RWPE2 (cell line): Measurements from ENCODE around the gene ENOX1.

Experiments
- ATAC-seq: fragments of 200-7000 bp; cut with Tn5 transposase; 3 replicates; pipeline ENCODE4 v1.9.1; 2021; ENCODE audit warnings: low read depth
- DNase-seq: peaks from one replicate; pipeline ENCODE4 v3.0.0-alpha.2; 2020; ENCODE audit warnings: low spot score
- H3K27ac ChIP-seq: fragments of 450-650 bp; 2 replicates; pipeline ENCODE4 v1.5.1; 2017; ENCODE audit warnings: mild to moderate bottlenecking; ENCODE audit not compliant: poor library complexity, severe bottlenecking
- H3K27me3 ChIP-seq: fragments of 250-450 bp; sonication (Bioruptor Pico); 2 replicates; pipeline ENCODE4 v1.5.1; 2021; ENCODE audit warnings: mild to moderate bottlenecking, moderate library complexity; ENCODE audit not compliant: insufficient read depth, poor library complexity, severe bottlenecking
- H3K36me3 ChIP-seq: fragments of 250-450 bp; sonication (Bioruptor Pico); 2 replicates; pipeline ENCODE4 v1.5.1; 2020; ENCODE audit warnings: low read depth, mild to moderate bottlenecking, moderate library complexity
- H3K4me1 ChIP-seq: fragments of 250-450 bp; sonication (Bioruptor Pico); 2 replicates; pipeline ENCODE4 v1.5.1; 2021; ENCODE audit warnings: mild to moderate bottlenecking, moderate library complexity; ENCODE audit not compliant: insufficient read depth, poor library complexity, severe bottlenecking
- H3K4me3 ChIP-seq: fragments of 250-450 bp; sonication (Bioruptor Pico); 2 replicates; pipeline ENCODE4 v1.5.1; 2021; ENCODE audit warnings: mild to moderate bottlenecking, moderate library complexity; ENCODE audit not compliant: severe bottlenecking
- H3K9me3 ChIP-seq: fragments of 250-450 bp; sonication (Bioruptor Pico); 2 replicates; pipeline ENCODE4 v1.5.1; 2021; ENCODE audit warnings: mild to moderate bottlenecking, moderate library complexity; ENCODE audit not compliant: severe bottlenecking
- TF ChIP-seq, protein P1 (sequence below): fragments of 450-650 bp; IDR thresholded peaks from one replicate; pipeline ENCODE4 v1.5.1; 2017; ENCODE audit warnings: mild to moderate bottlenecking, moderate library complexity; ENCODE audit not compliant: poor library complexity, severe bottlenecking

ENOX1 gene

DNA sequence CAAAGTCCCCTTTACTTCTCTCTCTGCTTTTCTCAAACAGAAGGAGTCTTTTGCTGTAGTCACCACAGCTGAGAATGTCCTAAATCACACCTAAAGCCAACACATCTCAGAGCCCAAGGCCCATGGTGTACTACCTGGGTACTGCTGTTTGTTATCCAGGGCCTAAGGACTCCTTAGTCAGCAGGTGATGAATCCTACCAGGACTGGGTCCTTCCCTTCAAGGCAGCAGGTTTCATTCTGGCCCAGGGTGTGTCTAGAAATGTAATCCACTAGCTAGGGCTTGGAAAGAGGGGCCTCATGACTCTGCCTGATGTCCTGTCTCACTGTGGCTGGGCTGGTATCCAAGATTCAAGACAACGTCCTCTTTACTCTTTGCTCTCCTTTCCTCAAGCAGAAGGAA lies 36.2 kb upstream of the ENOX1 start:
- ATAC-seq (no peak), DNase-seq (no peak)
- TF ChIP-seq, protein P1, sequence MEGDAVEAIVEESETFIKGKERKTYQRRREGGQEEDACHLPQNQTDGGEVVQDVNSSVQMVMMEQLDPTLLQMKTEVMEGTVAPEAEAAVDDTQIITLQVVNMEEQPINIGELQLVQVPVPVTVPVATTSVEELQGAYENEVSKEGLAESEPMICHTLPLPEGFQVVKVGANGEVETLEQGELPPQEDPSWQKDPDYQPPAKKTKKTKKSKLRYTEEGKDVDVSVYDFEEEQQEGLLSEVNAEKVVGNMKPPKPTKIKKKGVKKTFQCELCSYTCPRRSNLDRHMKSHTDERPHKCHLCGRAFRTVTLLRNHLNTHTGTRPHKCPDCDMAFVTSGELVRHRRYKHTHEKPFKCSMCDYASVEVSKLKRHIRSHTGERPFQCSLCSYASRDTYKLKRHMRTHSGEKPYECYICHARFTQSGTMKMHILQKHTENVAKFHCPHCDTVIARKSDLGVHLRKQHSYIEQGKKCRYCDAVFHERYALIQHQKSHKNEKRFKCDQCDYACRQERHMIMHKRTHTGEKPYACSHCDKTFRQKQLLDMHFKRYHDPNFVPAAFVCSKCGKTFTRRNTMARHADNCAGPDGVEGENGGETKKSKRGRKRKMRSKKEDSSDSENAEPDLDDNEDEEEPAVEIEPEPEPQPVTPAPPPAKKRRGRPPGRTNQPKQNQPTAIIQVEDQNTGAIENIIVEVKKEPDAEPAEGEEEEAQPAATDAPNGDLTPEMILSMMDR, result no peak
- H3K4me3 ChIP-seq, result no peak overlapping the region
- no peaks in the 10 kb centered on the region for H3K36me3 ChIP-seq
- H3K9me3 ChIP-seq, result no peaks in the 10 kb centered on the region
- no peaks in the 10 kb centered on the region for H3K4me1 ChIP-seq
- H3K27ac ChIP-seq, result no peak overlapping the region
- no peaks in the 10 kb centered on the region for H3K27me3 ChIP-seq

DNA sequence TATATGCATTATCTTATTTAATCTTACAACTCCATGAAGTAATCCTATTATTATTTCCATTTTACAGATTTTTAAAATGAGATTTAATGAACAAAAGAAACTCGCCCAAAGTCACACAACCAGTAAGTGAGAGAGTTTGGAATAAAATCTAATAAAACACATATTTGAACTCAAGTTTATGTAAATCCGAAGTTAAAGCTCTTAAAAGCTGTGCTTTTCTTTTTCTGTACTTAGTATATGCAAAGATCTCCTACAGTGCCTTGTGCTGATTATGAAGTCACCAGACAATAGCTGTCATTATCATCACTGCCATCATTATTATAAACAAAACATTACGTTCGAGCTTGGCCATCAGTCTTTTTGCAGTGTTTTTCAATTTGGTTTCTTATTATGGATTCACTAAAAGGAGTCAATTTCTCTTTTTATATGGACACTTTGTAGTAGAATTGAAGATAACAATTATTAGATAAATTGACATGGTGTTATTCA lies 29.7 kb upstream of the ENOX1 start:
- no peak for ATAC-seq

DNA sequence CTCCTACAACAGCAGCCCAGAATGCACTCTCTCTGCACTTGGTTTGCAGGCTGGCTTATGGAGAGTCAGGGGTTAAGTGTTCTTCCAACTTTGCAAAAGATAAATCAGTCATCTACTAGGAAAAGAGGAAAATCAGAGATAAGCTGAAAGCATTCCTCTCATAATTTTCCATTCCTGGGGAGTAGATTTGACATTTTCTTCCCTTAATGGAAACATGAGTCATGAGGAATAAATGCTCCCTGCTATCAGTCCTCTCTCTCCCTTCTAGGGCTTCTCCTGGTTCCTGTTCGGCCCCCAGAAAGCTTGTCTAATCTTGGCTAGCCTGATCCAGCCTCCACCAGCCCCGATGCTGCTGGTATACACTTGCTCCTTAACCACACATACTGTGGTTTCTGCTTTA lies 28.4 kb upstream of the ENOX1 start:
- DNase-seq, result no peak
- TF ChIP-seq, protein P1, result no peak
- Histone ChIP-seq H3K4me3 (no peak overlapping the region), H3K27ac (no peak overlapping the region), H3K27me3 (no peaks in the 10 kb centered on the region), H3K4me1 (no peaks in the 10 kb centered on the region), H3K36me3 (no peaks in the 10 kb centered on the region), H3K9me3 (no peaks in the 10 kb centered on the region)
- peak; percentile 38; the same call in 1 of the 3 replicates for ATAC-seq

More for the DNA sequence above, 29.7 kb upstream of the ENOX1 start:
- no peak for DNase-seq
- no peaks in the 10 kb centered on the region for H3K4me1 ChIP-seq
- no peak overlapping the region for H3K27ac ChIP-seq
- H3K4me3 ChIP-seq, result no peak overlapping the region
- TF ChIP-seq, protein P1, result no peak
- no peaks in the 10 kb centered on the region for H3K27me3 ChIP-seq
- H3K9me3 ChIP-seq, result no peaks in the 10 kb centered on the region
- no peaks in the 10 kb centered on the region for H3K36me3 ChIP-seq

GRCh38 chr13:43808676-43809075 lies 21.9 kb upstream of the ENOX1 start:
- Histone ChIP-seq H3K36me3 (no peaks in the 10 kb centered on the region), H3K9me3 (no peaks in the 10 kb centered on the region), H3K4me3 (no peak overlapping the region), H3K27ac (no peak overlapping the region), H3K4me1 (peaks cover 13% of the 10 kb centered on the region), H3K27me3 (no peaks in the 10 kb centered on the region)
- ATAC-seq (no peak), DNase-seq (no peak)
- TF ChIP-seq, protein P1, result no peak

- DNase-seq, result no peak
- no peaks in the 10 kb centered on the region for H3K27me3 ChIP-seq
- H3K27ac ChIP-seq, result peak overlapping the region; percentile 32
- no peaks in the 10 kb centered on the region for H3K36me3 ChIP-seq
- ATAC-seq, result no peak
- H3K9me3 ChIP-seq, result no peaks in the 10 kb centered on the region
- no peak overlapping the region for H3K4me3 ChIP-seq
- TF ChIP-seq, protein P1, result no peak
- H3K4me1 ChIP-seq, result peaks cover 23% of the 10 kb centered on the region
These were observed 18.9 kb upstream of the ENOX1 start for GRCh38 chr13:43805681-43806128.
